Nucleus accumbens (tissue), 56 donors: Measurements from ENCODE around the gene BEST1.
"Not testable (repeated sequence)": the region's sequence is repeated elsewhere in the genome, so short reads cannot be mapped to it uniquely, and the experiment has no call there.

ENCODE experiments used
- DNase-seq, 56 donors: peaks; one replicate each; lab custom pipeline; 2025; lab: John Stamatoyannopoulos, UW

The BEST1 gene

DNA sequence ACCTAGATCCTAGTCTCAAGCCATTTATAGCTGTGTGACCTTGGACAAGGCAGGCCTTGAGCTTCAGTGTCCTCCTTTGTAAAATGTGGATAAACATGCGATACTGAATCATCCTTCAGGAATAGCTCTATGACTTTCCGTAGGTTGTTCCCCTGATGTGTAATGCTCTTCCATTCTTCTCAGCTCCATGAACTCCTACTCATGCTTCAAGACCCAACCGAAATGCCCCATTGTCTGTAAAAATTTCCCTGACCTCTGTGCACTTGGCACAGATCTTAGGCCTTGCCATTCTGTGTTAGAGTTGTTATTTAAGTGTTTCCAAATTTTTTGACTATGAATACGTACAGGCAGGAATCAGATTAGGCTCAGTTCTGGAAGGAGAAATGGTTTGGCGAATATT lies 3.3 kb upstream of the BEST1 start:
- DNase-seq = no peak

DNA sequence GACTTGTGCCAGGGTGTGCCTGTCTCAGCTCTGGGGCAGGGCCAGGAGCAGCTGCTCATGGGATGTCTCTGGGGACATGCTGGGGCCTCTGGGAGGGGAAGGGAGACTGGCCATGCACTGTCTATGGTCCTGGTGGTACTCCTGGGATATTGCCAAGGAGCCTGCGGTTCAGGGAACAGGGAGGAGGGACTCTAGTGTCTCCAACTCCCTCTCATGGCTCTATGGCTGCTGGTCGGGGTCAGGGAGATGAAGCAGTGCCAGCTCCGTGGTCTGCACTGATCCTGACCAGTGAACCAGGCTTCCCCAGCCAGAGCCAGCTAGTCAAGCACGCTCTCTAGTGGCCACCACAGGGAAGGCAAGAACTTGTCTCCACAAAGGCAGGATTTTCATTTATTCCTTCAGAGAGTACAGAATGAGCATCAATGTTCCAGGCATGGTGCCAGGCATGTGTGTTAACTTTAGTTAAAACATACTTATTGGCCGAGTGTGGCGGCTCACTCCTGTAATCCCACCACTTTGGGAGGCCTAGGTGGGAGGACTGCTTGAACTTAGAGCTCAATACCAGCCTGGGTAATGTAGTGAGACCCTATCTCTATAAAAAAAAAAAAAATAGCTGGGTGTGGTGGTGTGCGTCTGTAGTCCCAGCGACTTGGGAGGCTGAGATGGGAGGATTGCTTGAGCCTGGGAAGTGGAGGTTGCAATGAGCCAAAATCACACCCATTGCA lies 2.5 kb upstream of the BEST1 start:
- DNase-seq = peak in 52 of 56 donors; percentile 32 to 93 (median 79)

DNA sequence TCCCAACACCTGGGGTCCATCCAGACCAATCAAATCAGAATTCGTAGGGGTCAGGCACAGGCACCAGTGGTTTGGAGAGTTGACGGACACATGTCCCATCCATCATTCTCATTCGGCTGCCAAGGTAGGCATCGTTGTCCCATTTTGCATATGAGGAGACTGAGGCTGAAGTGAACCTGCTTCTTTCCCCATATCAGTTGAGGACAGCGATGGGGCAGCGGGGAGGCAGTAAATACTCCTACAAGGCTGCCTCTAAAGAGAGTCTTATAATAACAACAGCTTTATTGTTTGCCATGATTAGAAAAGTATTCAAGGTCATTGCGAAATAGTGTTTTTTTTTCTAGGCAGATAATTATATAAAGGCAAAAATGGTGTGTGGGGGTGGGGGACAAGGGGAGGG lies 1.6 kb upstream of the BEST1 start:
- no peak for DNase-seq

DNA sequence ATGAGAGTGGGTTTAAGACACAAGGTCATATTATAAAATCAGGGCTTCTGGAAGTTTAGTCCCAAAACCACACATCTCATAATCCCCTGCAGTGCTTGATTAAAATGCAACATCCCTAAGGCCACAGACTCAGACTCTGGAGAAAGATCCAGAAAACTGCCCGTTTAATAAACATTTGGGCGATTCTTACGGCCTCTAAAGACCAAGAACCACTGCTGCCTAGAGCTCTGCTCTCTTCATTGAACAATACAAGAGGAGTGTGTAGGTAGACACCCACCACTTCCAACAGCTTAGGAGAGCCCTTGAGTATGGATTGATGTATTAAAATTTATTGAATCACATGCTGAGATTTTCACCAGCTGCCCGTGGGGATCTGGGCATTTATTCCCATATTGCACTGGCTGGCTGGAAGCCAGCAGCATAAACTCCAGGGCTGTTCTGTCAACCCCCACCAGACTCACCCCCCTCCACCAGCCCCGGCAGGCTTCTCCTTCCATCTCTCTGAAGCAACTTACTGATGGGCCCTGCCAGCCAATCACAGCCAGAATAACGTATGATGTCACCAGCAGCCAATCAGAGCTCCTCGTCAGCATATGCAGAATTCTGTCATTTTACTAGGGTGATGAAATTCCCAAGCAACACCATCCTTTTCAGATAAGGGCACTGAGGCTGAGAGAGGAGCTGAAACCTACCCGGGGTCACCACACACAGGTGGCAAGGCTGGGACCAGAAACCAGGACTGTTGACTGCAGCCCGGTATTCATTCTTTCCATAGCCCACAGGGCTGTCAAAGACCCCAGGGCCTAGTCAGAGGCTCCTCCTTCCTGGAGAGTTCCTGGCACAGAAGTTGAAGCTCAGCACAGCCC lies 749 bp upstream of the BEST1 start:
- peak; percentile 50 to 97 (median 91) for DNase-seq

DNA sequence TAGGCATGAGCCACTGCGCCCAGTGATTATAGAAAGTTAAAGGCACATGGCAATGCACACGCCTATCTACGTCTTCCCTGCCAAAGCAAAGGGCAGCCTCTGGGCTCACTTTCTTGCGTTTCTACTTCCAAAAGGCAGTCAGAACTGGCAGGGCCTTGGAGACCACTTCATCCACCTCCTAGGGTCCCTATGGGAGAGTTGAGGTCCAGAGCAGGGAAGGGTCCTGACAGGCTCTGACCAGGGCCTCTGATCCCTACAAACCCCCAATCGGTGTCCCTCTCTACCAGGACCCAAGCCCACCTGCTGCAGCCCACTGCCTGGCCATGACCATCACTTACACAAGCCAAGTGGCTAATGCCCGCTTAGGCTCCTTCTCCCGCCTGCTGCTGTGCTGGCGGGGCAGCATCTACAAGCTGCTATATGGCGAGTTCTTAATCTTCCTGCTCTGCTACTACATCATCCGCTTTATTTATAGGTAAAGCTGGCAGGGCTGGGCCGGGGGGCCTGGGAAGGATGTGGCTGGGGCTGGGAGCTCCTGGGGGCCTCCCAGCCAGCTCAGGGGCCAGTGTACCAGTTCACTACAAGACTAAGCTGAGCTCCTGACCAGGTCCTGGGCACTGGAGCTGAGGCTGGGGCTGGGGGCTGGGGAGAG lies 1.5 kb downstream of the BEST1 start:
- no peak for DNase-seq

DNA sequence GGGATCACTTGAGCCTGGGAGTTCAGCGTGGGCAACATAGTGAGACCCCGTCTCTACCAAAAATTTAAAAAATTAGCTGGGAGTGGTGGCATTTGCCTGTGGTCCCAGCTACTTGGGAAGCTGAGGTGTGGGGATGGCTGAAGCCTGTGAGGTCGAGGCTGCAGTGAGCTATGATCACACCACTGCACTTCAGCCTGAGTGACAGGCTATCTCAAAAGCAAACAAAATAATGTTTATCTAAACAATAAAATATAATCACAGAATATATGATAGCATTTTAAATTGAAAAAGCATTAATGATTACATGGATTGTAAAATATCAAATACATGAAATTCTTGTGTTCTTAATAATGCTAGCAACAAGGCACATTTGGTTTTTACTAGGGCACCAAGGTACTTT lies 2.7 kb downstream of the BEST1 start:
- no peak for DNase-seq

DNA sequence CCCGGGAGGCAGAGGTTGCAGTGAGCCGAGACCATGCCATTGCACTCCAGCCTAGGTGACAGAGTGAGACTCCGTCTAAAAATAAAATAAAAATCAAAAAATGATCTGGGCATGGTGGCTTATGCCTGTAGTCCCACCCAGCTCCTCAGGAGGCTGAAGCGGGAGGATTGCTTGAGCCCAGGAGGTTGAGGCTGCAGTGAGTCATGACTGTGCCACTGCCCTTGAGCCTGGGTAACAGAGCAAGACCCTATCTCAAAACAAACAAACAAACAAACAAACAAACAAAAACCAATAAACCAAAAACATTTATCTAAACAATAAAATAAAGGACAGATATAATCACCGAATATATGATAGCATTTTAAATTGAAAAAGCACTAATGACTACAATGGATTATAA lies 3.5 kb downstream of the BEST1 start:
- not testable (repeated sequence) for DNase-seq

DNA sequence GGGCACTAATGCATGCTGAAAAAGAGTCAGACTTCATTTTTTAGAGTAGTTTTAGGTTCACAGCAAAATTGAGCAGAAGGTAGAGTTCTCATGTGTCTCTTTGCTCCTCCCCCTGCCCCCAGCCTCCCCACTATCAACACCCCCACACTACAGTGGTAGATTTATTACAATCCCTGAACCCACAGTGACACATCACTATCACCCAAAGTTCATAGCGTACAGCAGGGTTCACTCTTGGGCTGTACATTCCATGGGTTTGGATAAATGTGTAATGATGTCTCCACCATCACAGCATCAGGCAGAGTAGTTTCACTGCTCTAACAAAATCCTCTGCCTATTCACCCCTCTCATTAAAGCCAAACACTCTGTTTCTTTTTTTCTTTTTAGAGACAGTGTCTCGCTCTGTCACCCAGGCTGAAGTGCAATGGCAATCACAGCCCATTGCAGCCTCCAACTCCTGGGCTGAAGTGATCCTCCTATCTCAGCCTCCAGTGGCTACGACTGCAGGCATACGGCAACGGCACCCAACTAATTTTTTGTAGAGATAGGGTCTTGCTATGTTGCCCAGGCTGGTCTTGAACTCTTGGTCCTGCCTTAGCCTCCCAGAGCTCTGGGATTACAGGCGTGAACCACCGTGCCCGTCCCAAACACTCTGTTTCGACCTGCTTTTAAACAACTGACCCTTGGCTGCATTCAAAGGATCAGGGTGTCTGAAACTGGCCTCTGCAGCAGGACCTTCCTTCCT lies 4.1 kb downstream of the BEST1 start:
- no peak for DNase-seq

DNA sequence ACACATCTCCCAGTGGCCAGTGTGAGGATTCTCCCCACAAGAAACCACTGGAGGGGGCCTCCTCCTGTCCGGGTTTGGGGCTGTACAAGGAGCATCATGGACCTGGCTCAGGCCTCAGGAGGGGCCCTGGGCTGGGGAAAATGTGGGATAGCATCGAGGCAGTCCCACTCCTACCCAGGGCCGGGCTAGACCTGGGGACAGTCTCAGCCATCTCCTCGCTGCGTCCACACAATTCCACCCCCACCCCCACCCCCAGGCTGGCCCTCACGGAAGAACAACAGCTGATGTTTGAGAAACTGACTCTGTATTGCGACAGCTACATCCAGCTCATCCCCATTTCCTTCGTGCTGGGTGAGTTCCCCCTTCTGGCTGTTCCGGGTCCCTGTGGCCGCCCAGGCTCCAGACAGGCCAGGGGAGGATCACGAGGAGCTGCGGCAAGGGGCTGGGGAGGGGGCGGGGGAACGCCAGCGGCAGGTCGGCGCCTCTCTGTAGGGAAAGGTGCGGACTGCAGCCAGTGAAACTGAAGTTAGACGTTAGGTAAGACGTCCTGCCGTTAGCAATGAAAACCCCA lies 4.8 kb downstream of the BEST1 start:
- DNase-seq = peak in 29 of 56 donors; percentile 28 to 73 (median 47)

DNA sequence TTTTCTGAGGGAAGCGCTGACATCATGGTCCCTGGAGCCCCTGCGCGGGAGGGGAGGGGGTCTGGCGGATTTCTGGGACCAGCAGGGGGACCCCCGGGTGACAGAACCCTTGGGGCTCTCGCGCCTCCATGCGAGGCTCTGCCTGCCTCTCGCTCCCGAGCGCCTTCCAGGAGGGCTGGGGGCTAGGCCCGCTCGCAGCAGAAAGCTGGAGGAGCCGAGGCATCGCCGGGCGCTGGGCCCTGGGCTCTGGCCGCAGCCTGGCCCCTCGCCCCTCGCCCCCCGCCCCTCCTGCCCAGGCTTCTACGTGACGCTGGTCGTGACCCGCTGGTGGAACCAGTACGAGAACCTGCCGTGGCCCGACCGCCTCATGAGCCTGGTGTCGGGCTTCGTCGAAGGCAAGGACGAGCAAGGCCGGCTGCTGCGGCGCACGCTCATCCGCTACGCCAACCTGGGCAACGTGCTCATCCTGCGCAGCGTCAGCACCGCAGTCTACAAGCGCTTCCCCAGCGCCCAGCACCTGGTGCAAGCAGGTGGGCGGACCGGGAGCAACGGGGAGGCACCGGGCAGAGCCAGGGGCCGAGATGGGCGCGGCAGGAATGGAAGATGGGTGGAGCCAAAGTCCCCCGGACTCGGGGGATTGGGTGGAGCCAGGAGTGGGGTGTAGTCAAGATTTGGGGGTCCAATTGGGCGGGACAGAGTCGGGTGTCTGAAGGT lies 5.4 kb downstream of the BEST1 start:
- DNase-seq = peak in 2 of 56 donors; percentile 37 to 45

DNA sequence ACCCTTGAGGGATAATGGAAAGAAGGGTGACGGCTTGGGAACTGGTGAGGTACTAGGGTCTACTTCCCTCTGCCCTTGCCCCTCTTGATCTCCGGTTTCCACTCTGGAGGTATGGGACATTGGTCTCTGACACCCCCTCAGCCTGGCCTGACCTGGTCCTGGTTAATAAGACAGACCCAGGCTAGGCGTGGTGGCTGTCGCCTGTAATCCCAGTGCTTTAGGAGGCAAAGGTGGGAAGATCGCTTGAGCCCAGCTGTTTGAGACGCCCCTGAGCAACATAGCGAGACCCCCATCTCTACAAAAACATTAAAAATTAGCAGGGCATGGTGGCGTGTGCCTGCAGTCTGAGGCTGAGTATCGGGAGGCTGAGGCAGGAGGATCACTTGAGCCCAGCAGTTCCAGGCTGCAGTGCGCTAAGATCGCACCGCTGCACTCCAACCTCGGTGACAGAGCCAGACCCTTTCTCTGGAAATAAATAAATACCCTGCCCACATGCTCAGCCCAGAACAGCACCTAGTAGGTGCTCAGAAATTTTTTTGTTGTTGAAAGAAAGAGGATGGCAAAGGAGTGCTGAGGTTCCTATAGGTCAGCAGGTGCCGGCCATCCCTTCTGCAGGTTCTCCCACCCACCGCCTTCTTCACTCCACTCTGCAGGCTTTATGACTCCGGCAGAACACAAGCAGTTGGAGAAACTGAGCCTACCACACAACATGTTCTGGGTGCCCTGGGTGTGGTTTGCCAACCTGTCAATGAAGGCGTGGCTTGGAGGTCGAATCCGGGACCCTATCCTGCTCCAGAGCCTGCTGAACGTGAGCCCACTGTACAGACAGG lies 6.3 kb downstream of the BEST1 start:
- no peak for DNase-seq

DNA sequence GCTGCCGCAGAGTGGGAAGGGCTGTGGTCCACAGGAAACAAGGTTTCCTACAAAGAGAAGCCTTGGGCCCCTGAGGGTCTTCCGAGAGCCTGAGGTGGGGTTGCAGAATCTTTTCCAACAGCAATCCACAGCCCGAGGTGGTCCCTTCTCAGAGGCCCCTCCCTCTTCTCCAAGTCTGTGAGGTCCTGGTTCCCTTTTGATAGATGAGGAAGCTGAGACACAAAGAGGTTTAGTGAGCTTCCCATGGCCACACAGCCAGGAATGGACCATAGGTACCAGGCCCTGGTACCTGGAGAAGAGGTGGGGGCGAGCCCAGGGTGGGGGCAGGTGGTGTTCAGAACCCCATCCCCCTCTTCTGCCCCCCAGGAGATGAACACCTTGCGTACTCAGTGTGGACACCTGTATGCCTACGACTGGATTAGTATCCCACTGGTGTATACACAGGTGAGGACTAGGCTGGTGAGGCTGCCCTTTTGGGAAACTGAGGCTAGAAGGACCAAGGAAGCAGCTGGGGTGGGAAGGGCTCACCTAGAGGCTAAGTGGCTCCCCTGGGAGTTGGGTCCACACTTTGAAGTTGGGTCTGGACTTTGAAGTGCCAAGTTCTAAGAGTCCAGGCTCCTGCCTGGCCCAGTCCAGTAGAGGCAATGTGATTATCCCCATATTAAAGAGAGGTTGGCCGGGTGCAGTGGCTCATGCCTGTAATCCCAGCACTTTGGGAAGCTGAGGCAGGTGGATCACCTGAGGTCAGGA lies 7.0 kb downstream of the BEST1 start:
- DNase-seq = no peak

DNA sequence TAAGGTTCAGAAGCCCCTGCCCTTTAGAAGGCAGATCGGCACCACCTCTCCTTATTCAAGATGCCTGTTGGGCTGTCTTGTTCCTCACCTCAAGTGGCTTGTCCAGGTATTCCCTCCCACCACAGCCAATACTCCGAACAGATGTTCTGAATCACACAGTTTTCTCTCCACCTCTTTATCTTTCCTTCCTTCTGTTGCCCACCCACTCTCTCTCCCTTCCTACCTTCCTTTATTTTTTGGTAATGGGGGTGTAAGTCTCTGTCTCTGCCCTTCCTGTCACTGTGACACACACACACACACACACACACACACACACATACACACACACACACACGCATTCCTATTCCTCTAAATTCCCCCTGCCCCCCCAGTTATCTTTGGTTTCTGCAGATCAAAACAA lies 8.4 kb downstream of the BEST1 start:
- no peak for DNase-seq

DNA sequence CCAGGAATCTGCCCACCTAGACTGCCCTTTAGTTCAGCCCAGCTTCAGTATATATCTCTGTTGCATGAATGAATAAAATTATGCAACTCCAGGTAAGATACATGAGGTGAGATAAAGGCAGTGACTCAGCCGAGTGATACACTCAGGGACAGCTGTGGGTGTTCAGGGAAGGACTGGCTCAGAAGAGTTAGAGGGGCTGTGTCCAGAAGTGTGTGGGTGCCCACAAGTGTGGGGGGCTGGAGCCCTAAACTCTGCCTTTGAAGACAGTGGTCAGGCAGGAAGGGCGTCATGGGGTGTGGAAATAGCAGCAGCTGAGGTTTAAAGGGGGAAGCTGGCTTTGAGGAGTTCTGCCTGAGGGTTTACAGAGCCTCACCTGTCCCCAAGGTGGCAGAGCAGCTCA lies 9.0 kb downstream of the BEST1 start:
- no peak for DNase-seq

DNA sequence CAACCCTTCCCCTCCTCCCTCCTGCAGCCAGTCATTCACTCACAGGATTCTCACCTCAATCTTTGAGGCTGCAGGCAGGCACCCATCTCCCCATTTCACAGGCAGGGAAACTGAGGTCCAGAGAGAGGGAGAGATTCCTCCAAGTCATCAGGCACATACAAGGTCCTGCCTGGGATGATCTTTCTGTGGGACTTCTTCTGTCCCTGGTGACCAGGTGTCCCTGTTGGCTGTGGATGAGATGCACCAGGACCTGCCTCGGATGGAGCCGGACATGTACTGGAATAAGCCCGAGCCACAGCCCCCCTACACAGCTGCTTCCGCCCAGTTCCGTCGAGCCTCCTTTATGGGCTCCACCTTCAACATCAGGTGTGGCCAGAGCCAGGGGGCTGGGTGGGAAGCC lies 9.5 kb downstream of the BEST1 start:
- DNase-seq = no peak

DNA sequence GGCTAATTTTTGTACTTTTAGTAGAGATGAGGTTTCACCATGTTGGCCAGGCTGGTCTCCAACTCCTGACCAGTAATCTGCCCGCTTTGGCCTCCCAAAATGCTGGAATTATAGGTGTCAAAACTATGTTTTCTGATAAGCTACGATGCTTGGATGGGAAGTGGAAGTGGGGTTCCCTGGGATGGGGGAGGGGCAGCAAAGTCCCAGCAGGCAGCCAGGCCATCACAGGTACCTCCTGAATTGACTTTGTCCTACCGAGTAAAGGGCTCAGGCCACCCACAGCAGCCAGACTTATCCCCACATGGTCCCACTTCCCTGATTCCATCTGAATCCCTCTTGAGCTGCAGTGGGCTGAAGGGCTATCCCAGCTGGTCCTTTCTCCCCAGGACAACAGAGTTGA lies 10.4 kb downstream of the BEST1 start:
- no peak for DNase-seq

DNA sequence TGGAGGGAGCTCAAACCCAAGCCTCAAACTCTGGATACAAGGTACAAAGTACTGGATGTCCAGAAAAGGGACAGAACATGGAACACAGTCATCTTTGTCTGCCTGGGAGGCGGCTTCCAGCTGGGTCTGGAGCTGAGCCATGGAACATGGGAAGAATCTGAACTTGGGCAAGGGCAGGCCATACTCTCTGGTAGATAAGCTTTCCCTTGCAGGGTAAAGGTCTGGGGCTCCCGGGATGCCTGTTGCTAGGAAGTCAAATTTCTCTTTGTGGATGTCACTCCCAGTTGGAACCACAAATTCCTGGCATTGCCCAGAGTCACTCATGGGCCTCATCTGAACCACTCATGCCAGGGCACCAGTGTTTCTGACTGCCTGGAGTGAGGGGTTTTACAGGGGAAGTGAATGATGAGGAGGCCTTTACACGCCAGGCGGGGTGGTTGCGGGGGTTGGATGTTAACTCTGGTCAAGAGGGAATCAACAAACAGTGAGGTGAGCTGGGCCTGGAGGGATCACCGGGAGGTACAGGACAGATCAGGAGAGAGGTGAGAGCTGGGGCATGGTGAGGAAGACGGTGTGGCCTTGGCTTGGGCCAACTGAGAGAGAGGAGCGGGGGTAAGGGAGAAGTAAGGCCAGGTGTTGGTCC lies 11.5 kb downstream of the BEST1 start:
- DNase-seq = peak in 47 of 56 donors; percentile 28 to 83 (median 60)
